Activated CD8-positive, alpha-beta memory T cell treated with anti-CD3 and anti-CD28 coated beads for 1 hour (primary cell): ENCODE results near the gene NEK2.

ENCODE experiments used
- DNase-seq, 2 donors: peaks; one replicate each; pipeline ENCODE4 v3.0.0-alpha.2; 2020; ENCODE audit warnings: low read depth in 1 of 2; ENCODE audit errors: extremely low read depth in 1 of 2

NEK2 gene

DNA sequence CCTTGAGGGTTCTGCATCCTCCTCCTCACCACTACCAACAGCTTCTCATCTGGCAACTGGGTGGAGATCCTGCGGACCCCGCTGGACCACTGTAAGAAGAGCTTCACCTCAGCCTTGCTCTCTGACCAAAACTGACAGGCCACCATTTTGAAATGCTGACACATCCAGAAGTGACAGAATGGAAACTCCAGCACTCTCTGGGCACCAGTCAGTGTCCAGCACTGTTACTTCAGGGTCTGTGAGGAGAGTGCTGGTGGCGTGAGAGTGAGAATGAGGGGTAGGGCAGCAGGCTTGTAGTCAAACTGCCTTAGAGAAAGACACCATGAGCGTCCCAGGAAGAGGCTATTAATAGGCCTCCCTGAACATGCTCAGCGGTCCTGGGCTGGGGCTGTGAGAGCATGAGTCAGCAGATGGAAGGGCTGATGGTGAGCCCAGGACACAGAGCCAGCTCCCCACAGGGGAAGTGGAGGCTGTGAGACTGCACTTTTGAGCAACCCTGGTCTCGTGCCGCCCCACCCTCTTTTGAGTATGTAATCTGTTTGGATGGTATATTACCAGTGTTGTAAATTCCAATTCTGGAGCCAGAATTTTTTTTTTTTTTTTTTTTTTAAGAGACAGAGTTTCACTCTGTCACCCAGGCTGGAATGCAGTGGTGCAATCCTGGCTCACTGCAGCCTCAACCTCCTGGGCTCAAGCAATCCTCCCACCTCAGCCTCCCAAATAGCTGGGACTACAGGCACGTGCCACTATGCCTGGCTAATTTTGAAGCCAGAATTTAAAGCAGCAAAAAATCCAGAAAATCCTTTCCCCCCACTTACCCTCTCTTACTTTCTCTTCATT, 62.1 kb downstream of the NEK2 start:
- no peak for DNase-seq

DNA sequence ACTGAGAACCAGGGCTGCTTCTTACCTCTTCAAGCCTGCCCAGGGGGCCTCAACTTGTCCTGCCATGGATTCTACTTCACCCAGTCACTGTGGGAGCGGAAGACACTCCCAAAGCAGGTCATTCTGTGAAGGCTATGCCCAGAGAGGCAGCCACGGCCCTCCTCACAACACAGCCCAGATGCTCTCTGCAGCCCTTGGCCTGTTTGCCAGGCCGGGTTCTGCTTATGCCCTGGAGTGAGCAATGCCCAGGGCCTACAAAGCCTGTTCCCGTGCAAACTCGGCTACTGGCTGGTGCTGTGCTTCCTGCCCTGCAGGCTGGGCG, 62.7 kb downstream of the NEK2 start:
- DNase-seq: no peak
